GM19043 (cell line): ENCODE results near the gene FLYWCH2.
"Not testable (repeated sequence)": the region's sequence is repeated elsewhere in the genome, so short reads cannot be mapped to it uniquely, and the experiment has no call there.

Experiments
- ATAC-seq: cut with Tn5 transposase; IDR thresholded peaks from one replicate; pipeline ENCODE4 v1.9.1; 2021; ENCODE audit warnings: low read depth; ENCODE audit not compliant: unreplicated experiment

FLYWCH2 gene

GRCh38 chr16:2934450-2934849, 51.4 kb downstream of the FLYWCH2 start:
- ATAC-seq = no peak

- ATAC-seq = no peak
These were observed 53.5 kb downstream of the FLYWCH2 start for GRCh38 chr16:2936436-2937011.

GRCh38 chr16:2937170-2937569, 54.2 kb downstream of the FLYWCH2 start:
- ATAC-seq = no peak

- ATAC-seq = no peak
These were observed 55.2 kb downstream of the FLYWCH2 start for GRCh38 chr16:2938206-2938605.

- no peak for ATAC-seq
These were observed 57.0 kb downstream of the FLYWCH2 start for GRCh38 chr16:2939968-2940367.

GRCh38 chr16:2942045-2942444, 59.0 kb downstream of the FLYWCH2 start:
- no peak for ATAC-seq

- not testable (repeated sequence) for ATAC-seq
These were observed 60.7 kb downstream of the FLYWCH2 start for GRCh38 chr16:2943716-2944115.

- no peak for ATAC-seq
These were observed 63.6 kb downstream of the FLYWCH2 start for GRCh38 chr16:2946649-2947048.
